Vagina (tissue), 2 donors: ENCODE data around the gene RPH3AL. TPM values are rescaled to one million over a fixed set of nuclear protein-coding genes. Genes with fewer than 3 reads are reported as not detected.

Source experiments
- DNase-seq, 2 donors: peaks; one replicate each; pipeline ENCODE4 v3.0.0-alpha.2; 2017; ENCODE audit errors: extremely low spot score in 2 of 2
- H3K27ac ChIP-seq: fragments of 200-600 bp; sonication (generic); one replicate; pipeline ENCODE4 v1.5.1; 2019
- H3K27me3 ChIP-seq: fragments of 200-600 bp; sonication (generic); one replicate; pipeline ENCODE4 v1.5.1; 2019
- H3K36me3 ChIP-seq, 2 donors: fragments of 200-600 bp; sonication (generic); one replicate each; pipeline ENCODE4 v1.5.1; 2017 to 2019
- H3K4me1 ChIP-seq: fragments of 200-600 bp; sonication (generic); one replicate; pipeline ENCODE4 v1.5.1; 2019
- H3K4me3 ChIP-seq, 2 donors: fragments of 200-600 bp; sonication (generic); 1 replicate in 1 of 2; 2 replicates in 1 of 2; pipeline ENCODE4 v1.5.1; 2016 to 2019
- H3K9me3 ChIP-seq: fragments of 200-600 bp; sonication (generic); one replicate; pipeline ENCODE4 v1.5.1; 2019
- POLR2A ChIP-seq, 2 donors: fragments of 450-650 bp; IDR thresholded peaks; one replicate each; pipeline ENCODE4 v1.6.1; 2017; ENCODE audit warnings: antibody characterized with exemption in 2 of 2, mild to moderate bottlenecking in 2 of 2, moderate library complexity in 2 of 2
- POLR2AphosphoS5 ChIP-seq, 2 donors: sonication (generic); formaldehyde crosslinking; IDR thresholded peaks; one replicate each; pipeline ENCODE4 v1.9.0; 2017; ENCODE audit warnings: antibody characterized with exemption in 2 of 2, mild to moderate bottlenecking in 2 of 2, low read depth in 1 of 2; ENCODE audit not compliant: insufficient read depth in 1 of 2
- intact Hi-C: fragments of 100-400 bp; cut with DNase I; formaldehyde crosslinking; loops from one replicate; pipeline ENCODE4 v1.15.1; 2023
- total RNA-seq: library from RNA; depleted of rRNA; stranded (reverse); fragments of >200 nt; gene quantifications from one replicate; pipeline ENCODE4 v1.2.3, GENCODE V29; 2016
- TF ChIP-seq, protein P1 (sequence below), 3 experiments: fragments of 450-650 bp in 2 of 3; fragments of 200-600 bp in 1 of 3; sonication (generic) in 1 of 3; IDR thresholded peaks; one replicate each; pipeline ENCODE4 v1.5.1; 2017 to 2019; ENCODE audit warnings: antibody characterized with exemption in 3 of 3, mild to moderate bottlenecking in 2 of 3, moderate library complexity in 2 of 3

Gene RPH3AL
- total RNA-seq, 1 donor from 2014 or later, result 43.5 TPM

DNA sequence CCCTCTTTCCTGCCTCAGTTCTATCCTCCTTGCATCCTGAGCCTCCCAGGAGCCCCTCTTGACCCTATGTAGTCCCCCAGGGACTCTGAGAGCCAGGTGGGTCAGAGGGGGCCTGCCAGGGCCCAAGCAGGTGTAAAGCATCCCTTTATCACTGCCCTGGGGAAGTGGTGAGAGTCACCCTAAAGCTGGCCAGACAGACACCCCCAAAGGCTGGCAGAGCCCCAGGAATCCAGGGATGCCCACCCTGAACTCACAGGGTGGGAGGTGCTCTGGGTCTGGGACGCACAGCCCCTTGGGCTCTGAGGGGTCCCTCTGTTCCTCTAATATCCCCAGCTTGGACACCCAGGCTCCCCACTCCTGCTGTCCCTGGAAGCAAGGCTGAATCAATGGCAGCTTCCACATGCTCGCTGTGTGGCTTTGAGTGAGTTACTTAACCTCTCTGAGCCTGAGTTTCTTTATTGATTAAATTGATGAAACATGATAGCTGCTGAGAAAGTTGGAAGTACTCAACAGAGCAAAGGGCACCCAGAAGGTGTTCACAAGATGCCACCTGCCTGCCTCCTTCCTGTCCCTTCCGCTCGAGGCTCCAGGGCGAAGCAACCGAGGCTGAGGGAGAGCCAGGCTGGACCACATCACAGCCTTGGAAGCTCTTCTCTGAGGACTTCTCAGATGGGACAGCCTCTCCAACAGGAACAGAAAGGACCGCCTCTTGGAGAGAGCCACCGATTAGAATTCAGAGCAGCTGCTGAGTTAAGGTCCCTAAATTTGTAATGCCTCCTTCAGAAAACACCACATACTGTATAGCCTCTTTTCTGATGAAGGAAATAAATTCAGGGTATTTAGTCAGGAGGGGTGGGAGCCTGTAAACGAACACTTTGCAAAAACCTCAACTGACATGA is 104.0 kb downstream of the RPH3AL start:
- DNase-seq, result no peak
- H3K4me1 ChIP-seq, result no peaks in the 10 kb centered on the region
- no peaks in the 10 kb centered on the region for H3K27me3 ChIP-seq
- H3K9me3 ChIP-seq, result no peaks in the 10 kb centered on the region
- no peak overlapping the region for H3K4me3 ChIP-seq
- intact Hi-C loops, result no loop called here
- TF ChIP-seq POLR2AphosphoS5 (IDR thresholded peaks at IDR 0.05; ENCODE audit: insufficient read depth in 1 of 2, low read depth in 1 of 2) (no peak), POLR2A (IDR thresholded peaks at IDR 0.05) (no peak)
- TF ChIP-seq, protein P1, sequence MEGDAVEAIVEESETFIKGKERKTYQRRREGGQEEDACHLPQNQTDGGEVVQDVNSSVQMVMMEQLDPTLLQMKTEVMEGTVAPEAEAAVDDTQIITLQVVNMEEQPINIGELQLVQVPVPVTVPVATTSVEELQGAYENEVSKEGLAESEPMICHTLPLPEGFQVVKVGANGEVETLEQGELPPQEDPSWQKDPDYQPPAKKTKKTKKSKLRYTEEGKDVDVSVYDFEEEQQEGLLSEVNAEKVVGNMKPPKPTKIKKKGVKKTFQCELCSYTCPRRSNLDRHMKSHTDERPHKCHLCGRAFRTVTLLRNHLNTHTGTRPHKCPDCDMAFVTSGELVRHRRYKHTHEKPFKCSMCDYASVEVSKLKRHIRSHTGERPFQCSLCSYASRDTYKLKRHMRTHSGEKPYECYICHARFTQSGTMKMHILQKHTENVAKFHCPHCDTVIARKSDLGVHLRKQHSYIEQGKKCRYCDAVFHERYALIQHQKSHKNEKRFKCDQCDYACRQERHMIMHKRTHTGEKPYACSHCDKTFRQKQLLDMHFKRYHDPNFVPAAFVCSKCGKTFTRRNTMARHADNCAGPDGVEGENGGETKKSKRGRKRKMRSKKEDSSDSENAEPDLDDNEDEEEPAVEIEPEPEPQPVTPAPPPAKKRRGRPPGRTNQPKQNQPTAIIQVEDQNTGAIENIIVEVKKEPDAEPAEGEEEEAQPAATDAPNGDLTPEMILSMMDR (IDR thresholded peaks at IDR 0.05), result no peak
- H3K27ac ChIP-seq, result peak overlapping the region; percentile 5
- no peaks in the 10 kb centered on the region for H3K36me3 ChIP-seq

DNA sequence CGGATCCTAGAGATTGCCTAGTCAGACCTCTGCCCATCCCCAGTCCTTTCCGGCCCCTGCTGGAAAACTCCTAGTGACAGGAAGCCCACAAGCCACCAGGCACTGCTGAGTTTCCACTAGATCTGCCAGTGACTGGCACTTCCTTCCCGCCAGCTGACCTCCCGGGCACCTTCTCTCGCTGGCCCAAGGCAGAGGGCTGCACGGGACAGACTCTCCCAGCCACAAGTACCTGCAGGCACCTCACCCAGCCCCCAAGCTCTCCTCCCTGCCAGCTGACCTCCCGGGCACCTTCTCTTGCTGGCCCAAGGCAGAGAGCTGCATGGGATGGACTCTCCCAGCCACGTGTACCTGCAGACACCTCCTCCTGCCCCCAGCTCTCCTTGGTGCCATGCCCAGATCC is 104.8 kb downstream of the RPH3AL start:
- intact Hi-C loops, result no loop called here
- Histone ChIP-seq H3K27ac (peak overlapping the region; percentile 5), H3K9me3 (no peaks in the 10 kb centered on the region), H3K27me3 (no peaks in the 10 kb centered on the region), H3K4me1 (no peaks in the 10 kb centered on the region), H3K36me3 (no peaks in the 10 kb centered on the region), H3K4me3 (no peak overlapping the region)
- TF ChIP-seq, protein P1 (IDR thresholded peaks at IDR 0.05), result no peak
- TF ChIP-seq POLR2A (IDR thresholded peaks at IDR 0.05) (no peak), POLR2AphosphoS5 (IDR thresholded peaks at IDR 0.05; ENCODE audit: insufficient read depth in 1 of 2, low read depth in 1 of 2) (peak in 1 of 2 donors; percentile 32)
- DNase-seq, result no peak

DNA sequence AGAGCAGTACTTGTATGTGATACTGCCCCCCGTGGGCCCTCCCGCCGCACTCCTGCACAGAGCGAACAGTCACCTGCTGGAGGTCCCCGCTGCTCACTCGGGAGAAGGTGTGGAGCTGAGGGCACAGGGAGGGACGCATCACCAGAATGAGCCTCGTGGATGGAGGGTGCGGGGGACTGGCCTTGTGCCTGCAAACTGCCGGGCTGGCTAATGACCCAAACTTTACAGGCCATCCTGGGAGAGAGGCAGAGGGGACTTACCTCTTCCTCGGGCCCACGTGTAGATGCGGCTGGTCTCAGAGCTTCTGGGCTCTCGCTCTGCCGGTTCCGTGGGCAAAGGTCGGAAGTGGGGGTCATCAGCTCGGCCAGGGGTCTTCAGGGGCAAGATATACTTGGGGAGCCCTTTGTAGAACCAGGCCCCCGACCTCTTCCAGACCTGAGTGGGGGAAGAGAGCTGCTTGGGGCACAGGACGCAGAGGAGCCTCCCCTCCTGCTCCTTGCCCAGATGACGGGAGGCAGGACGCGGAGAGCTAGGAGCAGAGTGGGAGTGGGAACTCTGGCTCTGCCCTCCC is 105.7 kb downstream of the RPH3AL start:
- no peaks in the 10 kb centered on the region for H3K36me3 ChIP-seq
- intact Hi-C loops, result no loop called here
- H3K4me1 ChIP-seq, result no peaks in the 10 kb centered on the region
- H3K27ac ChIP-seq, result no peak overlapping the region
- H3K9me3 ChIP-seq, result no peaks in the 10 kb centered on the region
- DNase-seq, result no peak
- TF ChIP-seq POLR2A (IDR thresholded peaks at IDR 0.05) (no peak), POLR2AphosphoS5 (IDR thresholded peaks at IDR 0.05; ENCODE audit: insufficient read depth in 1 of 2, low read depth in 1 of 2) (no peak)
- TF ChIP-seq, protein P1 (IDR thresholded peaks at IDR 0.05), result no peak
- no peak overlapping the region for H3K4me3 ChIP-seq
- no peaks in the 10 kb centered on the region for H3K27me3 ChIP-seq

DNA sequence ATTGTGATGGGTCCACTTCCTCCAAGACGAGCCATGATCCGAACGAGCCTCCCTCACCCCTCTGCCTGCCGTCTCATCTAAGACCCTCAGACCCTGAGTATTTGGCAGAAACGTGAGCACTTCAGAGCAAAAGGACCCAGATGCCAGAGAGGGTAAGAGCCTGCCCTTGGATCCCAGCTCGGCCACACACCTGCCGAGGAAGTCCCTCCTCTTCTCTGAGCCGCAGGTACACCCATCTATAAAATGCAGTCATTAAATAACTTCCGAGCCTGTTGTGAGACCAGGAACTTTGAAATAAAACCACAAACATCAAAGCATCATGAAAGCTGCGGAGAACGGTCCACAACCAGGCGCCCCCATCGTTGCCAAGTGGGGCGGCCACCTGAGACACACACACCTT is 106.4 kb downstream of the RPH3AL start:
- intact Hi-C loops, result no loop called here
- no peaks in the 10 kb centered on the region for H3K4me1 ChIP-seq
- H3K36me3 ChIP-seq, result no peaks in the 10 kb centered on the region
- no peak for TF ChIP-seq POLR2AphosphoS5 (IDR thresholded peaks at IDR 0.05; ENCODE audit: insufficient read depth in 1 of 2, low read depth in 1 of 2)
- TF ChIP-seq, protein P1 (IDR thresholded peaks at IDR 0.05), result no peak
- no peak for TF ChIP-seq POLR2A (IDR thresholded peaks at IDR 0.05)
- H3K4me3 ChIP-seq, result no peak overlapping the region
- H3K27ac ChIP-seq, result no peak overlapping the region
- no peaks in the 10 kb centered on the region for H3K9me3 ChIP-seq
- DNase-seq, result no peak
- H3K27me3 ChIP-seq, result no peaks in the 10 kb centered on the region

DNA sequence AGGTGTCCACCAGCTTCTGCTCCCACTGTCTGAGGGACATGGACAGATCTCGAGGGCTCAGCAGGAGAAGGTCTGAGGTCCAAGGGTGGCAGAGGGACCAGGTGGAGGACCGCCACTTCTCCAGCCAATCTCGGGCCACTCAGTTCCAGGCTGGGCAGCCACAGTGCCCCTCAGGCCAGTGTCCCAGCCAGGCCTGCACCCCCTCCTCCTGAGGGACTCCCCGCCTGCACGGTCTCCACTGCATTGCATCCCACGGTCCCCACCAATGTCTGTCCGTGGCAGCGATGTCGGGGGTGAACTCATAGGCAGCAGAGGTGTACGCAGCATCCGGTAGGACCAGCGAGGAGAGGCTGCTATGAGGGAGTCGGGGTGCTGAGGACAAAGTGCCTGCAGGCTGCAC is 107.0 kb downstream of the RPH3AL start:
- no peak overlapping the region for H3K27ac ChIP-seq
- TF ChIP-seq POLR2AphosphoS5 (IDR thresholded peaks at IDR 0.05; ENCODE audit: insufficient read depth in 1 of 2, low read depth in 1 of 2) (no peak), POLR2A (IDR thresholded peaks at IDR 0.05) (no peak)
- TF ChIP-seq, protein P1 (IDR thresholded peaks at IDR 0.05), result no peak
- no peak for DNase-seq

More for the DNA sequence above, 107.0 kb downstream of the RPH3AL start:
- Histone ChIP-seq H3K27me3 (no peaks in the 10 kb centered on the region), H3K9me3 (no peaks in the 10 kb centered on the region), H3K4me1 (no peaks in the 10 kb centered on the region), H3K36me3 (no peaks in the 10 kb centered on the region), H3K4me3 (no peak overlapping the region)
- intact Hi-C loops, result no loop called here
